ENCODE measurements around the gene TM4SF5. TPM values are rescaled to one million over a fixed set of nuclear protein-coding genes. Genes with fewer than 3 reads are reported as not detected.

TM4SF5 gene
- not detected for total RNA-seq
- long read RNA-seq: 0 reads

- intact Hi-C loops (cut with DNase I): no loop called here
- DNase-seq: no peak
- no peak for ATAC-seq
These were observed at the start of gene TM4SF5 for GRCh38 chr17:4771519-4772234. TM4SF5 (plus strand) TSS chr17:4771886; CDS start chr17:4771923, 37 bp downstream.

- DNase-seq (no peak), ATAC-seq (no peak)
- intact Hi-C loops (cut with DNase I): no loop called here
These were observed 48.9 kb upstream of the TM4SF5 start for GRCh38 chr17:4722678-4723240.

GRCh38 chr17:4724650-4725049 lies 47.0 kb upstream of the TM4SF5 start:
- intact Hi-C loops (cut with DNase I): no loop called here
- DNase-seq (no peak), ATAC-seq (no peak)

- no peak for ATAC-seq
- intact Hi-C loops (cut with DNase I): no loop called here
- DNase-seq: no peak
These were observed 45.9 kb upstream of the TM4SF5 start for GRCh38 chr17:4725646-4726310.

GRCh38 chr17:4728124-4728523 lies 43.6 kb upstream of the TM4SF5 start:
- no peak for ATAC-seq
- DNase-seq: no peak
- intact Hi-C loops (cut with DNase I): no loop called here

GRCh38 chr17:4733073-4733531 lies 38.6 kb upstream of the TM4SF5 start:
- intact Hi-C loops (cut with DNase I): loop anchor here (5.0 to 10.0 kb wide), 2 partner anchors 152 to 154 kb away; no protein-coding TSS in a partner anchor
- ATAC-seq (no peak), DNase-seq (no peak)

- intact Hi-C loops (cut with DNase I): loop anchor here (5.0 to 10.0 kb wide), 2 partner anchors 150 to 152 kb away; no protein-coding TSS in a partner anchor
- DNase-seq (no peak), ATAC-seq (no peak)
These were observed 36.7 kb upstream of the TM4SF5 start for GRCh38 chr17:4734857-4735475.

GRCh38 chr17:4735876-4736651 lies 35.6 kb upstream of the TM4SF5 start:
- intact Hi-C loops (cut with DNase I): loop anchor here in 1 of 2 donors (10.0 kb wide), 1 partner anchor 149 kb away; no protein-coding TSS in a partner anchor
- no peak for ATAC-seq
- no peak for DNase-seq

- DNase-seq (no peak), ATAC-seq (peak; percentile 11 to 12)
- intact Hi-C loops (cut with DNase I): loop anchor here in 1 of 2 donors (10.0 kb wide), 1 partner anchor 146 kb away; no protein-coding TSS in a partner anchor
These were observed 33.3 kb upstream of the TM4SF5 start for GRCh38 chr17:4738136-4739121.

- ATAC-seq: peak; percentile 76 to 77
- intact Hi-C loops (cut with DNase I): loop anchor here (5.0 to 10.0 kb wide), 2 partner anchors 48 to 145 kb away; partner anchors contain the start of genes GLTPD2 (in 1 of the 2) and VMO1 (in 1 of the 2)
- peak; percentile 68 for DNase-seq
These were observed 32.3 kb upstream of the TM4SF5 start, which contains the start of the genes CXCL16 and ZMYND15 for GRCh38 chr17:4739122-4740024. CXCL16 (minus strand) TSS chr17:4739928; CDS start chr17:4739339, 589 bp downstream. ZMYND15 (plus strand) TSS chr17:4739833; CDS start chr17:4740549, 716 bp downstream.

GRCh38 chr17:4740025-4740351 lies 31.7 kb upstream of the TM4SF5 start:
- DNase-seq: no peak
- intact Hi-C loops (cut with DNase I): loop anchor here in 1 of 2 donors (5.0 kb wide), 1 partner anchor 47 kb away; the partner anchor contains the start of genes GLTPD2 and VMO1
- ATAC-seq: no peak

- intact Hi-C loops (cut with DNase I): loop anchor here in 1 of 2 donors (5.0 kb wide), 1 partner anchor 47 kb away; the partner anchor contains the start of genes GLTPD2 and VMO1
- ATAC-seq: no peak
These were observed 31.1 kb upstream of the TM4SF5 start for GRCh38 chr17:4740584-4740983.

GRCh38 chr17:4741544-4741943 lies 30.1 kb upstream of the TM4SF5 start:
- intact Hi-C loops (cut with DNase I): loop anchor here in 1 of 2 donors (5.0 kb wide), 1 partner anchor 46 kb away; the partner anchor contains the start of genes GLTPD2 and VMO1
- ATAC-seq (no peak), DNase-seq (no peak)

More at GRCh38 chr17:4740584-4740983, 31.1 kb upstream of the TM4SF5 start:
- DNase-seq: no peak

- intact Hi-C loops (cut with DNase I): loop anchor here in 1 of 2 donors (5.0 kb wide), 1 partner anchor 45 kb away; the partner anchor contains the start of genes GLTPD2 and VMO1
- ATAC-seq (no peak), DNase-seq (no peak)
These were observed 29.6 kb upstream of the TM4SF5 start for GRCh38 chr17:4742133-4742532.

- DNase-seq (no peak), ATAC-seq (no peak)
- intact Hi-C loops (cut with DNase I): loop anchor here in 1 of 2 donors (5.0 kb wide), 1 partner anchor 45 kb away; the partner anchor contains the start of genes GLTPD2 and VMO1
These were observed 29.1 kb upstream of the TM4SF5 start for GRCh38 chr17:4742629-4743028.

GRCh38 chr17:4743216-4743615 lies 28.5 kb upstream of the TM4SF5 start:
- ATAC-seq: no peak
- intact Hi-C loops (cut with DNase I): loop anchor here in 1 of 2 donors (5.0 kb wide), 1 partner anchor 44 kb away; the partner anchor contains the start of genes GLTPD2 and VMO1
- DNase-seq: no peak

Data from left cardiac atrium (tissue), 4 donors.